Measurements from ENCODE around the gene TNFRSF21. TPM values are rescaled to one million over a fixed set of nuclear protein-coding genes. Genes with fewer than 3 reads are reported as not detected.

Gene TNFRSF21
- total and polyA plus RNA-seq, 9 of the 15 experiments (the other 6 are each of a cell fraction or from before 2014, with no cell fraction given): 0.63 to 5.7 (median 2.2) TPM

- Histone ChIP-seq H2AFZ (ENCODE audit: low read depth, low read length) (peak overlapping the region; percentile 52), H3K9me3 (replicated peaks; ENCODE audit: control insufficient read depth, insufficient read depth, low read depth, low read length) (no peaks in the 10 kb centered on the region), H3K79me2 (ENCODE audit: control insufficient read depth, insufficient read depth, low read length) (no peaks in the 10 kb centered on the region), H3K4me3 (no peak overlapping the region), H3K9ac (ENCODE audit: insufficient read depth in 1 of 2, low read depth in 2 of 2, low read length in 2 of 2) (no peak overlapping the region), H3K4me2 (ENCODE audit: insufficient read depth, low read length) (no peak overlapping the region), H3K9me1 (ENCODE audit: control insufficient read depth, insufficient read depth, low read length) (no peaks in the 10 kb centered on the region), H3K36me3 (ENCODE audit: control insufficient read depth, insufficient read depth, low read length) (no peaks in the 10 kb centered on the region), H3K27ac (ENCODE audit: extremely low read depth, low read depth, low read length) (no peak overlapping the region), H3K27me3 (ENCODE audit: control insufficient read depth in 2 of 2, insufficient read depth in 2 of 2, low read length in 2 of 2) (no peaks in the 10 kb centered on the region), H3K4me1 (replicated peaks in 1 of 2; ENCODE audit: control insufficient read depth in 2 of 2, insufficient read depth in 2 of 2, low read length in 2 of 2) (no peaks in the 10 kb centered on the region), H4K20me1 (replicated peaks; ENCODE audit: control insufficient read depth, insufficient read depth, low read length) (no peaks in the 10 kb centered on the region)
- peak in 3 of 4 experiments; percentile 17 to 41 (median 24) for DNase-seq (ENCODE audit: extremely low read depth in 1 of 4, low spot score in 3 of 4)
- ATAC-seq: peak; percentile 83
- POLR2A ChIA-PET: interaction anchor here (1.0 kb wide), 1 partner anchor 11 kb away, joined by 3 read pairs; no protein-coding TSS in a partner anchor
- in situ Hi-C loops (cut with MboI): no loop called here
- FAIRE-seq: peak; percentile 65
- 3% methylated on average over 5 of the region's 5 CpGs for WGBS (ENCODE audit: insufficient coverage, low coverage, missing lambda C conversion rate)
- intact Hi-C loops (cut with micrococcal nuclease): no loop called here
- BruUV-seq (replicated peaks): no TSS peak
- CTCF ChIA-PET (ENCODE audit: low intra/inter-chr PET ratio): no interaction called here
- TF ChIP-seq PKNOX1 (IDR thresholded peaks at IDR 0.05) (no peak), HDGF (IDR thresholded peaks at IDR 0.05) (no peak), ZNF57 (CRISPR knock-in tag; IDR thresholded peaks at IDR 0.05) (no peak), NR0B1 (IDR thresholded peaks at IDR 0.05; ENCODE audit: partially characterized antibody) (no peak), SIN3A (IDR thresholded peaks at IDR 0.05; ENCODE audit: borderline replicate concordance in 2 of 2, control insufficient read depth in 1 of 2, low read depth in 2 of 2, low read length in 2 of 2) (no peak), CTCF (IDR thresholded peaks at IDR 0.05 in 2 of 3, conservative IDR thresholded peaks at IDR 0.05 in 1 of 3; ENCODE audit: insufficient read depth in 2 of 3, low read depth in 1 of 3, low read length in 3 of 3) (peak; percentile 45 to 71 (median 60); a peak in 5 of 6 replicates), RAD21 (CRISPR knock-in tag; conservative IDR thresholded peaks at IDR 0.05 in 1 of 2, IDR thresholded peaks at IDR 0.05 in 1 of 2) (peak in 1 of 2 experiments; percentile 32; a peak in 1 of 4 replicates), E2F3 (CRISPR knock-in tag; IDR thresholded peaks at IDR 0.05) (no peak), SMC3 (conservative IDR thresholded peaks at IDR 0.05; ENCODE audit: insufficient read depth, low read depth, low read length) (0 out of 2 replicates have a peak, but pooled peaks have one; percentile 11), ZNF384 (IDR thresholded peaks at IDR 0.05; ENCODE audit: low read depth, low read length) (no peak), ZFP36 (IDR thresholded peaks at IDR 0.05; ENCODE audit: low read depth, low read length, partially characterized antibody) (no peak)
- TF ChIP-seq, protein P1, sequence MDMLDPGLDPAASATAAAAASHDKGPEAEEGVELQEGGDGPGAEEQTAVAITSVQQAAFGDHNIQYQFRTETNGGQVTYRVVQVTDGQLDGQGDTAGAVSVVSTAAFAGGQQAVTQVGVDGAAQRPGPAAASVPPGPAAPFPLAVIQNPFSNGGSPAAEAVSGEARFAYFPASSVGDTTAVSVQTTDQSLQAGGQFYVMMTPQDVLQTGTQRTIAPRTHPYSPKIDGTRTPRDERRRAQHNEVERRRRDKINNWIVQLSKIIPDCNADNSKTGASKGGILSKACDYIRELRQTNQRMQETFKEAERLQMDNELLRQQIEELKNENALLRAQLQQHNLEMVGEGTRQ (CRISPR knock-in tag; IDR thresholded peaks at IDR 0.05): peak; percentile 13; the same call in 1 of the 2 replicates
- TF ChIP-seq, protein P2, sequence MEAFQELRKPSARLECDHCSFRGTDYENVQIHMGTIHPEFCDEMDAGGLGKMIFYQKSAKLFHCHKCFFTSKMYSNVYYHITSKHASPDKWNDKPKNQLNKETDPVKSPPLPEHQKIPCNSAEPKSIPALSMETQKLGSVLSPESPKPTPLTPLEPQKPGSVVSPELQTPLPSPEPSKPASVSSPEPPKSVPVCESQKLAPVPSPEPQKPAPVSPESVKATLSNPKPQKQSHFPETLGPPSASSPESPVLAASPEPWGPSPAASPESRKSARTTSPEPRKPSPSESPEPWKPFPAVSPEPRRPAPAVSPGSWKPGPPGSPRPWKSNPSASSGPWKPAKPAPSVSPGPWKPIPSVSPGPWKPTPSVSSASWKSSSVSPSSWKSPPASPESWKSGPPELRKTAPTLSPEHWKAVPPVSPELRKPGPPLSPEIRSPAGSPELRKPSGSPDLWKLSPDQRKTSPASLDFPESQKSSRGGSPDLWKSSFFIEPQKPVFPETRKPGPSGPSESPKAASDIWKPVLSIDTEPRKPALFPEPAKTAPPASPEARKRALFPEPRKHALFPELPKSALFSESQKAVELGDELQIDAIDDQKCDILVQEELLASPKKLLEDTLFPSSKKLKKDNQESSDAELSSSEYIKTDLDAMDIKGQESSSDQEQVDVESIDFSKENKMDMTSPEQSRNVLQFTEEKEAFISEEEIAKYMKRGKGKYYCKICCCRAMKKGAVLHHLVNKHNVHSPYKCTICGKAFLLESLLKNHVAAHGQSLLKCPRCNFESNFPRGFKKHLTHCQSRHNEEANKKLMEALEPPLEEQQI (IDR thresholded peaks at IDR 0.05): no peak
Measured at GRCh38 chr6:47352194-47352920, 42.7 kb upstream of the TNFRSF21 start.
